Neuronal stem cell (in vitro differentiated cells): Measurements from ENCODE around the gene PARP12.
A peak's percentile ranks its signal among the peaks of the same experiment; 100 is the strongest.

ENCODE experiments used
- DNase-seq: peaks from one replicate; pipeline ENCODE4 v3.0.0-alpha.2; 2013; ENCODE audit warnings: low spot score
- H2AFZ ChIP-seq: one replicate; pipeline ENCODE4 v1.6.1; 2013; ENCODE audit warnings: mild to moderate bottlenecking, low read length, inconsistent platforms
- H2AK5ac ChIP-seq: 2 replicates; pipeline ENCODE4 v1.6.1; 2013; ENCODE audit warnings: low read depth, mild to moderate bottlenecking, inconsistent platforms, low read length, moderate library complexity, mixed read lengths
- H2BK120ac ChIP-seq: 2 replicates; pipeline ENCODE4 v1.6.1; 2013; ENCODE audit warnings: low read depth, mild to moderate bottlenecking, inconsistent platforms, low read length, moderate library complexity, mixed read lengths
- H2BK12ac ChIP-seq: one replicate; pipeline ENCODE4 v1.6.1; 2013; ENCODE audit warnings: low read length, inconsistent platforms
- H2BK15ac ChIP-seq: 2 replicates; pipeline ENCODE4 v1.6.1; 2013; ENCODE audit warnings: mild to moderate bottlenecking, low read length, inconsistent platforms, mixed read lengths
- H2BK5ac ChIP-seq: one replicate; pipeline ENCODE4 v1.6.1; 2013; ENCODE audit warnings: inconsistent platforms, mild to moderate bottlenecking, low read length, moderate library complexity
- H3K14ac ChIP-seq: one replicate; pipeline ENCODE4 v1.6.1; 2013; ENCODE audit warnings: low read length, inconsistent platforms
- H3K18ac ChIP-seq: 2 replicates; pipeline ENCODE4 v1.6.1; 2013; ENCODE audit warnings: low read length, inconsistent platforms
- H3K23ac ChIP-seq: 2 replicates; pipeline ENCODE4 v1.6.1; 2013; ENCODE audit warnings: low read depth, mild to moderate bottlenecking, mixed read lengths, low read length, inconsistent platforms; ENCODE audit not compliant: poor library complexity
- H3K27ac ChIP-seq: replicated peaks from 3 replicates; pipeline ENCODE4 v1.5.1; 2013; ENCODE audit warnings: low read length, inconsistent platforms
- H3K27me3 ChIP-seq, 3 experiments: 2 replicates each; pipeline ENCODE4 v1.6.1; 2013; ENCODE audit warnings: low read length in 3 of 3, mild to moderate bottlenecking in 2 of 3, inconsistent platforms in 1 of 3, low read depth in 1 of 3, mixed read lengths in 1 of 3, moderate library complexity in 1 of 3; ENCODE audit not compliant: control insufficient read depth in 3 of 3, insufficient read depth in 3 of 3
- H3K36me3 ChIP-seq, 2 donors: replicated peaks in 1 of 2; 2 replicates each; pipeline ENCODE4 v1.6.1; 2013; ENCODE audit warnings: low read length in 2 of 2; ENCODE audit not compliant: control insufficient read depth in 2 of 2, insufficient read depth in 2 of 2
- H3K4ac ChIP-seq: 2 replicates; pipeline ENCODE4 v1.6.1; 2013; ENCODE audit warnings: inconsistent platforms, mild to moderate bottlenecking, low read length, moderate library complexity
- H3K4me1 ChIP-seq, 2 donors: 1 replicate in 1 of 2; 2 replicates in 1 of 2; pipeline ENCODE4 v1.6.1; 2013; ENCODE audit warnings: low read length in 2 of 2, low read depth in 1 of 2; ENCODE audit not compliant: control insufficient read depth in 2 of 2, insufficient read depth in 1 of 2
- H3K4me2 ChIP-seq: one replicate; pipeline ENCODE4 v1.6.1; 2013; ENCODE audit warnings: mild to moderate bottlenecking, low read length, inconsistent platforms; ENCODE audit not compliant: insufficient read depth, poor library complexity, severe bottlenecking
- H3K4me3 ChIP-seq, 2 donors: 2 replicates each; pipeline ENCODE4 v1.5.1; 2013; ENCODE audit warnings: low read length in 2 of 2, mild to moderate bottlenecking in 2 of 2, inconsistent platforms in 1 of 2, moderate library complexity in 1 of 2
- H3K79me1 ChIP-seq: one replicate; pipeline ENCODE4 v1.6.1; 2013; ENCODE audit warnings: low read depth, mild to moderate bottlenecking, inconsistent platforms, low read length, moderate library complexity
- H3K9ac ChIP-seq: one replicate; pipeline ENCODE4 v1.6.1; 2013; ENCODE audit warnings: mild to moderate bottlenecking, low read depth, low read length, inconsistent platforms; ENCODE audit not compliant: poor library complexity
- H3K9me3 ChIP-seq, 2 donors: replicated peaks in 1 of 2; 2 replicates each; pipeline versions ENCODE3 to v1.6.1; 2013; ENCODE audit warnings: low read length in 2 of 2, mild to moderate bottlenecking in 2 of 2, inconsistent platforms in 1 of 2, low read depth in 1 of 2, mixed read lengths in 1 of 2, moderate library complexity in 1 of 2; ENCODE audit not compliant: control insufficient read depth in 2 of 2, insufficient read depth in 1 of 2
- H4K8ac ChIP-seq: one replicate; pipeline ENCODE4 v1.6.1; 2013; ENCODE audit warnings: low read depth, mild to moderate bottlenecking, inconsistent platforms, low read length, moderate library complexity
- H4K91ac ChIP-seq: one replicate; pipeline ENCODE4 v1.6.1; 2013; ENCODE audit warnings: low read length, low read depth, mild to moderate bottlenecking, inconsistent platforms; ENCODE audit not compliant: poor library complexity
- WGBS, 2 donors: extraction: QIAGEN DNeasy Blood & Tissue Kit; methylation state at CpG; one replicate each; pipeline ENCODE4 v1.1.7; 2013; ENCODE audit warnings: missing lambda C conversion rate in 2 of 2, mixed read lengths in 1 of 2; ENCODE audit not compliant: insufficient read length in 2 of 2, insufficient replicate concordance in 1 of 2; ENCODE audit errors: extremely low coverage in 2 of 2; 5-methylcytosine and 5-hydroxymethylcytosine counted together

PARP12 gene

DNA sequence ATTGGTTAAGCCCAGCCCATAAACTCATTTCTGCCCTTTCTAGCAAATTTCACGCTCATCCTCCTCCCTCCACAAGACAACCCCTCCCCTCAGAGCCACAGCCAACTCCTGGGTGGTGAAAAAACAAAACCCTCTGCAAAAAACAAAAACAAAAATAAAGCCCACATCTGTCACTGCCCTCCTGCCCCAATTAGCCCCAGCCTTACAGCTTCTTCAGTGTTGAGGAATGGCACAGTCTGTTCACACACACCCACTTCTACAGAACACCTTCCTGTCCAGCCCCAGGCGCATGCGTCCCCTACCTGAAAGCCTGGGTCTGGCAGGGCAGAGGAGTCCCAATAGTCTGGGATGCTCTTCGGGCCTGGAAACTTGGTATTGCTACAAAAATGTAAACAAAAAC is 34.4 kb downstream of the PARP12 start:
- Histone ChIP-seq H3K4ac (no peak overlapping the region), H3K18ac (no peak overlapping the region), H2BK5ac (no peak overlapping the region), H3K23ac (no peak overlapping the region), H3K27ac (no peak overlapping the region), H3K27me3 (peaks cover 0 to 10% (median 0%) of the 10 kb centered on the region in 3 experiments), H3K4me2 (no peak overlapping the region), H2BK120ac (no peak overlapping the region), H3K9ac (no peak overlapping the region), H3K4me1 (no peaks in the 10 kb centered on the region), H3K36me3 (no peaks in the 10 kb centered on the region), H2BK12ac (no peak overlapping the region), H3K79me1 (no peaks in the 10 kb centered on the region), H3K4me3 (no peak overlapping the region), H2AK5ac (no peak overlapping the region), H4K8ac (no peak overlapping the region), H2AFZ (no peak overlapping the region), H3K14ac (no peak overlapping the region), H3K9me3 (no peaks in the 10 kb centered on the region), H4K91ac (no peak overlapping the region), H2BK15ac (no peak overlapping the region)
- WGBS, 2 donors = no CpG with 5 or more reads among the region's 4 CpGs
- DNase-seq = no peak

DNA sequence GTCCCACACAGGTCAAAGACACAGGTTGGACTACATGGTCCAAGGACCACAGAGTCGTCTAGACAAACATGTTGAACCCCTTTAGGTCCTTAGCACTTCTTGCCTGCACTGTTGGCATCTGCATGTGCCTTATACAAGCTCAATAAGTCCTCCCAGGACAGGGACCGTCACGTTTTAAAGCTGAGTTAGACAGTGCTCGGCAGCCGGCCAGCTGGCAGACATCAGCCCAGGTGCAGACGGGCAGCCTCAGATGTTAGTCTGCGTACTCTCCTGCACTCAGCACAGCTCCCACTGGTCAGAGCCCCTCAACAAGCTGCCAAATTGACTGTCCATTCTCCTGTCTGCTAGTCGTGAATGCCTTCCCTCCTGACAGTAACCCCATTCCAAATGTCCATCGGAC is 34.9 kb downstream of the PARP12 start:
- H3K14ac ChIP-seq = no peak overlapping the region
- H3K36me3 ChIP-seq = no peaks in the 10 kb centered on the region
- H3K79me1 ChIP-seq = no peaks in the 10 kb centered on the region
- no peak overlapping the region for H2BK5ac ChIP-seq
- no peak overlapping the region for H3K18ac ChIP-seq
- no peaks in the 10 kb centered on the region for H3K4me1 ChIP-seq
- no peak overlapping the region for H3K4ac ChIP-seq
- H2AFZ ChIP-seq = no peak overlapping the region
- H2BK120ac ChIP-seq = no peak overlapping the region
- DNase-seq = no peak
- peaks cover 0 to 10% (median 0%) of the 10 kb centered on the region in 3 experiments for H3K27me3 ChIP-seq
- H4K91ac ChIP-seq = no peak overlapping the region
- no peak overlapping the region for H4K8ac ChIP-seq
- H3K4me3 ChIP-seq = no peak overlapping the region
- H2BK12ac ChIP-seq = no peak overlapping the region
- WGBS, 2 donors = no CpG with 5 or more reads among the region's 9 CpGs
- H3K4me2 ChIP-seq = no peak overlapping the region
- no peak overlapping the region for H3K27ac ChIP-seq
- H2AK5ac ChIP-seq = no peak overlapping the region
- no peak overlapping the region for H2BK15ac ChIP-seq
- peak overlapping the region; percentile 37 for H3K23ac ChIP-seq
- H3K9ac ChIP-seq = no peak overlapping the region
- no peaks in the 10 kb centered on the region for H3K9me3 ChIP-seq

DNA sequence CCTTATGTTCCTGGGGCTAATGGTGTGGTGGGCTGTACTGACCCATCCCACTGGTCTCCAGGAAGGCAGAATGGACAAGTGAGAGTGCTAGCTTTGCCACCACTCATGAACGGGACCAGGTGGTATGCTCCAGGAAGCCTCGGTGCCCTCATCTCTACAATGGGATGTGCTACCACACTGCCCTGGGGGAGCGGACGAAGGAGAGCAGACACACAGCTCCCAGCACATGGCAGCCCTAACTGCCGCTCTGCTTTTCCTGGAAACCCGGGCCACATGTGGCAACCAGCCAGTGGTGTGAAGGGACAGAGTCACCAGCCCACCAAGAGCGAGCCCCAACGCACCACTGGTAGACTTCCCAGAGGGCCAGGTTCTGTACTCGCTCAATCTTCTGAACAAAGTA is 35.8 kb downstream of the PARP12 start:
- no peak overlapping the region for H2BK120ac ChIP-seq
- no peak for DNase-seq
- H2BK12ac ChIP-seq = no peak overlapping the region
- H3K4me1 ChIP-seq = no peaks in the 10 kb centered on the region
- H3K14ac ChIP-seq = peak overlapping the region; percentile 1
- no peak overlapping the region for H2AK5ac ChIP-seq
- H2BK15ac ChIP-seq = no peak overlapping the region
- no peaks in the 10 kb centered on the region for H3K79me1 ChIP-seq
- H3K4me3 ChIP-seq = no peak overlapping the region
- H3K23ac ChIP-seq = peak overlapping the region; percentile 70
- H2AFZ ChIP-seq = no peak overlapping the region
- H3K9ac ChIP-seq = no peak overlapping the region
- H3K27ac ChIP-seq = no peak overlapping the region
- H2BK5ac ChIP-seq = no peak overlapping the region
- no peak overlapping the region for H3K4ac ChIP-seq
- H4K8ac ChIP-seq = no peak overlapping the region
- H3K36me3 ChIP-seq = no peaks in the 10 kb centered on the region
- no CpG with 5 or more reads among the region's 9 CpGs for WGBS, 2 donors
- H3K4me2 ChIP-seq = no peak overlapping the region
- no peak overlapping the region for H3K18ac ChIP-seq
- no peak overlapping the region for H4K91ac ChIP-seq
- no peaks in the 10 kb centered on the region for H3K9me3 ChIP-seq
- peaks cover 0 to 10% (median 0%) of the 10 kb centered on the region in 3 experiments for H3K27me3 ChIP-seq

DNA sequence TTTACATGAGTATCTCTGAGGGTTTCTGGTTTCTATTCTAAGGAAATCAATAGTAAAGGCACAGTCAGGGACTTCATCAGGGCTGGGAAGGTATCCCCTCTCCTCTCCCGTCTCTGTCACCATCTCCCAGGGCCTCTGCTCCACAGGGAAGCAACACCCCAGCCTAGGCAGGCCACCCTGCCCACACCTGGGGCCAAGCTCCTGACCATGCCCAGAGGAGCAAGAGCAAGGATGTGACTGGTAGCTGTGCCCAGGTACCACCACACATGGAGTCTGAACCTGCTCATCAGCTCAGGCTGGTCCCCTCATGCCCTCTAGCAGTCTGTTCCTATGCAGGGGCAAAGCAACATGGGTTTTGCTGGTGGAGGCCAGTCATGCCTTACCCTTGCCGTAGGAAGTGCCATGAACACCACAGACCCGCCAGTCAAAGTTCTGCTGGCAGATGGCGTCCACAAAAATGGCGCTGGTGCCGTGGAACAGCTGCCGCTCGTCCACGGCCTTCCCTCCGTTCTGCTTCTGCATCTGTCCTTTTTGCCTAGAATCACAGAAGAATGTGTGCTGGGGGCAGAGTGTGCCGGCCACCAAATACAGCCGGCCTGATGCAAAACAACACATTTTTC is 36.8 kb downstream of the PARP12 start:
- no peak overlapping the region for H4K8ac ChIP-seq
- no peak overlapping the region for H3K4ac ChIP-seq
- H3K18ac ChIP-seq = peak overlapping the region; percentile 51
- H4K91ac ChIP-seq = no peak overlapping the region
- no CpG with 5 or more reads among the region's 12 CpGs for WGBS, 2 donors
- no peak overlapping the region for H3K9ac ChIP-seq
- H3K4me2 ChIP-seq = no peak overlapping the region
- no peak overlapping the region for H3K27ac ChIP-seq
- H3K4me1 ChIP-seq = no peaks in the 10 kb centered on the region
- H3K4me3 ChIP-seq = no peak overlapping the region
- H2BK15ac ChIP-seq = no peak overlapping the region
- DNase-seq = no peak
- H2BK12ac ChIP-seq = no peak overlapping the region
- no peak overlapping the region for H2AFZ ChIP-seq
- no peaks in the 10 kb centered on the region for H3K9me3 ChIP-seq
- no peaks in the 10 kb centered on the region for H3K36me3 ChIP-seq
- H3K23ac ChIP-seq = peak overlapping the region; percentile 48
- peak overlapping the region; percentile 95 for H3K14ac ChIP-seq
- peaks cover 0 to 10% (median 0%) of the 10 kb centered on the region in 3 experiments for H3K27me3 ChIP-seq
- H2AK5ac ChIP-seq = peak overlapping the region; percentile 15
- H2BK5ac ChIP-seq = no peak overlapping the region
- H3K79me1 ChIP-seq = no peaks in the 10 kb centered on the region
- no peak overlapping the region for H2BK120ac ChIP-seq
